Activated T-cell treated with anti-CD3 and anti-CD28 coated beads, Interleukin-2, amount 50 U/mL, for 4 hours (primary cell): ENCODE results near the gene ANKRD44. TPM values are rescaled to one million over a fixed set of nuclear protein-coding genes. Genes with fewer than 3 reads are reported as not detected.

Source experiments
- ATAC-seq, 2 donors: fragments of 200-7000 bp; cut with Tn5 transposase; one replicate each; pipeline ENCODE4 v1.10.0; 2021
- DNase-seq: peaks from one replicate; pipeline ENCODE4 v3.0.0-alpha.2; 2020
- H3K27me3 Mint-ChIP-seq: one replicate; pipeline ENCODE4 v1.8.0; 2021; ENCODE audit warnings: low read depth, mixed read lengths
- H3K36me3 Mint-ChIP-seq: one replicate; pipeline ENCODE4 v1.8.0; 2022; ENCODE audit warnings: mixed read lengths; ENCODE audit not compliant: insufficient read depth
- H3K4me1 Mint-ChIP-seq: one replicate; pipeline ENCODE4 v1.8.0; 2021; ENCODE audit warnings: low read depth, mixed read lengths
- H3K4me3 Mint-ChIP-seq: one replicate; pipeline ENCODE4 v1.8.0; 2021; ENCODE audit warnings: mild to moderate bottlenecking, moderate library complexity, mixed read lengths
- H3K9me3 Mint-ChIP-seq: one replicate; pipeline ENCODE4 v1.8.0; 2021; ENCODE audit warnings: mixed read lengths
- total RNA-seq, 3 donors: library from RNA; stranded (reverse); gene quantifications; one replicate each; pipeline ENCODE4 v1.2.1, GENCODE V29; 2021

The ANKRD44 gene
- total RNA-seq, 3 donors from 2014 or later = 75.0 to 91.5 (median 78.3) TPM

- Mint-ChIP-seq H3K4me3 (no peak overlapping the region), H3K36me3 (peaks cover 40% of the 10 kb centered on the region), H3K27me3 (no peaks in the 10 kb centered on the region), H3K4me1 (peaks cover 90% of the 10 kb centered on the region), H3K9me3 (no peaks in the 10 kb centered on the region)
- DNase-seq = no peak
- ATAC-seq = no peak
Observed at GRCh38 chr2:197136452-197136851, 174.1 kb downstream of the ANKRD44 start.

GRCh38 chr2:197135806-197136205 lies 174.8 kb downstream of the ANKRD44 start:
- Mint-ChIP-seq H3K4me3 (no peak overlapping the region), H3K4me1 (peaks cover 90% of the 10 kb centered on the region), H3K27me3 (no peaks in the 10 kb centered on the region), H3K36me3 (peaks cover 40% of the 10 kb centered on the region), H3K9me3 (no peaks in the 10 kb centered on the region)
- ATAC-seq (no peak), DNase-seq (no peak)

- H3K9me3 Mint-ChIP-seq = no peaks in the 10 kb centered on the region
- no peaks in the 10 kb centered on the region for H3K27me3 Mint-ChIP-seq
- H3K36me3 Mint-ChIP-seq = peaks cover 40% of the 10 kb centered on the region
- peaks cover 92% of the 10 kb centered on the region for H3K4me1 Mint-ChIP-seq
- H3K4me3 Mint-ChIP-seq = no peak overlapping the region
- ATAC-seq (no peak), DNase-seq (no peak)
Observed at GRCh38 chr2:197134206-197134605, 176.4 kb downstream of the ANKRD44 start.

GRCh38 chr2:197131558-197131855 lies 179.1 kb downstream of the ANKRD44 start:
- Mint-ChIP-seq H3K4me3 (no peak overlapping the region), H3K9me3 (peaks cover 9% of the 10 kb centered on the region), H3K4me1 (peaks cover 80% of the 10 kb centered on the region), H3K27me3 (no peaks in the 10 kb centered on the region), H3K36me3 (peaks cover 42% of the 10 kb centered on the region)
- no peak for ATAC-seq
- no peak for DNase-seq

GRCh38 chr2:197130318-197130717 lies 180.3 kb downstream of the ANKRD44 start:
- DNase-seq (no peak), ATAC-seq (peak; percentile 62 to 74)
- peaks cover 40% of the 10 kb centered on the region for H3K36me3 Mint-ChIP-seq
- H3K27me3 Mint-ChIP-seq = no peaks in the 10 kb centered on the region
- H3K4me1 Mint-ChIP-seq = peaks cover 68% of the 10 kb centered on the region
- H3K4me3 Mint-ChIP-seq = no peak overlapping the region
- peaks cover 9% of the 10 kb centered on the region for H3K9me3 Mint-ChIP-seq

- Mint-ChIP-seq H3K4me1 (peaks cover 61% of the 10 kb centered on the region), H3K4me3 (no peak overlapping the region), H3K9me3 (peaks cover 9% of the 10 kb centered on the region), H3K36me3 (peaks cover 39% of the 10 kb centered on the region), H3K27me3 (no peaks in the 10 kb centered on the region)
- DNase-seq (no peak), ATAC-seq (no peak)
Observed at GRCh38 chr2:197128897-197129296, 181.7 kb downstream of the ANKRD44 start.

GRCh38 chr2:197128126-197128525 lies 182.5 kb downstream of the ANKRD44 start:
- H3K9me3 Mint-ChIP-seq = peaks cover 9% of the 10 kb centered on the region
- H3K4me3 Mint-ChIP-seq = no peak overlapping the region
- DNase-seq = no peak
- peak; percentile 36 to 52 for ATAC-seq
- peaks cover 35% of the 10 kb centered on the region for H3K36me3 Mint-ChIP-seq
- H3K4me1 Mint-ChIP-seq = peaks cover 60% of the 10 kb centered on the region
- no peaks in the 10 kb centered on the region for H3K27me3 Mint-ChIP-seq

- Mint-ChIP-seq H3K4me1 (peaks cover 59% of the 10 kb centered on the region), H3K9me3 (peaks cover 9% of the 10 kb centered on the region), H3K4me3 (no peak overlapping the region), H3K36me3 (peaks cover 36% of the 10 kb centered on the region), H3K27me3 (no peaks in the 10 kb centered on the region)
- ATAC-seq = no peak
- no peak for DNase-seq
Observed at GRCh38 chr2:197126630-197127352, 183.8 kb downstream of the ANKRD44 start.

GRCh38 chr2:197124639-197125390 lies 185.8 kb downstream of the ANKRD44 start:
- Mint-ChIP-seq H3K36me3 (peaks cover 46% of the 10 kb centered on the region), H3K27me3 (no peaks in the 10 kb centered on the region), H3K4me3 (no peak overlapping the region), H3K9me3 (peaks cover 9% of the 10 kb centered on the region), H3K4me1 (peaks cover 53% of the 10 kb centered on the region)
- DNase-seq (no peak), ATAC-seq (no peak)

- DNase-seq (no peak), ATAC-seq (no peak)
- peaks cover 38% of the 10 kb centered on the region for H3K4me1 Mint-ChIP-seq
- H3K9me3 Mint-ChIP-seq = peaks cover 3% of the 10 kb centered on the region
- H3K27me3 Mint-ChIP-seq = no peaks in the 10 kb centered on the region
- peaks cover 44% of the 10 kb centered on the region for H3K36me3 Mint-ChIP-seq
- no peak overlapping the region for H3K4me3 Mint-ChIP-seq
Observed at GRCh38 chr2:197122821-197123220, 187.8 kb downstream of the ANKRD44 start.

GRCh38 chr2:197121756-197122385 lies 188.7 kb downstream of the ANKRD44 start:
- Mint-ChIP-seq H3K4me3 (no peak overlapping the region), H3K4me1 (peaks cover 38% of the 10 kb centered on the region), H3K9me3 (no peaks in the 10 kb centered on the region), H3K27me3 (no peaks in the 10 kb centered on the region), H3K36me3 (peaks cover 45% of the 10 kb centered on the region)
- DNase-seq = no peak
- peak in 1 of 2 donors; percentile 48 for ATAC-seq

GRCh38 chr2:197121255-197121654 lies 189.3 kb downstream of the ANKRD44 start:
- H3K9me3 Mint-ChIP-seq = no peaks in the 10 kb centered on the region
- ATAC-seq (no peak), DNase-seq (no peak)
- H3K36me3 Mint-ChIP-seq = peaks cover 49% of the 10 kb centered on the region
- peaks cover 44% of the 10 kb centered on the region for H3K4me1 Mint-ChIP-seq
- H3K27me3 Mint-ChIP-seq = no peaks in the 10 kb centered on the region
- no peak overlapping the region for H3K4me3 Mint-ChIP-seq

GRCh38 chr2:197116306-197116879 lies 194.2 kb downstream of the ANKRD44 start:
- Mint-ChIP-seq H3K36me3 (peaks cover 23% of the 10 kb centered on the region), H3K9me3 (no peaks in the 10 kb centered on the region), H3K4me1 (peaks cover 39% of the 10 kb centered on the region), H3K4me3 (peak overlapping the region; percentile 4), H3K27me3 (no peaks in the 10 kb centered on the region)
- ATAC-seq (no peak), DNase-seq (no peak)

GRCh38 chr2:197115325-197115724 lies 195.3 kb downstream of the ANKRD44 start:
- peaks cover 33% of the 10 kb centered on the region for H3K4me1 Mint-ChIP-seq
- H3K9me3 Mint-ChIP-seq = no peaks in the 10 kb centered on the region
- DNase-seq (no peak), ATAC-seq (no peak)
- H3K27me3 Mint-ChIP-seq = no peaks in the 10 kb centered on the region
- H3K4me3 Mint-ChIP-seq = no peak overlapping the region
- H3K36me3 Mint-ChIP-seq = peaks cover 22% of the 10 kb centered on the region
